HG02588 (cell line): ENCODE measurements around the gene QRICH2.
"Not testable (repeated sequence)": the region's sequence is repeated elsewhere in the genome, so short reads cannot be mapped to it uniquely, and the experiment has no call there.

Source experiments
- ATAC-seq: cut with Tn5 transposase; IDR thresholded peaks from one replicate; pipeline ENCODE4 v1.9.1; 2021; ENCODE audit warnings: mild to moderate bottlenecking, moderate library complexity; ENCODE audit not compliant: unreplicated experiment

Gene QRICH2

GRCh38 chr17:76225373-76226086 is 82.5 kb downstream of the QRICH2 start:
- not testable (repeated sequence) for ATAC-seq
